HG03039 (cell line): ENCODE data around the gene GSC.

Source experiments
- ATAC-seq: cut with Tn5 transposase; IDR thresholded peaks from one replicate; pipeline ENCODE4 v1.9.1; 2021; ENCODE audit warnings: mild to moderate bottlenecking, moderate library complexity; ENCODE audit not compliant: unreplicated experiment

GSC gene

GRCh38 chr14:94772548-94772947, 2.6 kb upstream of the GSC start:
- no peak for ATAC-seq

- no peak for ATAC-seq
Observed at GRCh38 chr14:94771906-94772490, 2.1 kb upstream of the GSC start.

- no peak for ATAC-seq
Observed at GRCh38 chr14:94771158-94771905, 1.4 kb upstream of the GSC start.

- ATAC-seq: no peak
Observed at GRCh38 chr14:94770815-94771157, 873 bp upstream of the GSC start.

- ATAC-seq: no peak
Observed at GRCh38 chr14:94770251-94770749, 387 bp upstream of the GSC start.

GRCh38 chr14:94768521-94769390, 1.2 kb downstream of the GSC start:
- ATAC-seq: no peak

GRCh38 chr14:94768141-94768520, 1.8 kb downstream of the GSC start:
- ATAC-seq: no peak

- ATAC-seq: no peak
Observed at GRCh38 chr14:94767321-94767878, 2.5 kb downstream of the GSC start.

- ATAC-seq: no peak
Observed at GRCh38 chr14:94764573-94764972, 5.3 kb downstream of the GSC start.

GRCh38 chr14:94762431-94762830, 7.5 kb downstream of the GSC start:
- ATAC-seq: no peak

- ATAC-seq: no peak
Observed at GRCh38 chr14:94761997-94762377, 7.9 kb downstream of the GSC start.

GRCh38 chr14:94761348-94761996, 8.4 kb downstream of the GSC start:
- ATAC-seq: no peak

- no peak for ATAC-seq
Observed at GRCh38 chr14:94756310-94756882, 13.5 kb downstream of the GSC start.

- no peak for ATAC-seq
Observed at GRCh38 chr14:94754391-94754942, 15.4 kb downstream of the GSC start.

- ATAC-seq: no peak
Observed at GRCh38 chr14:94752591-94753436, 17.1 kb downstream of the GSC start.

GRCh38 chr14:94751956-94752355, 18.0 kb downstream of the GSC start:
- ATAC-seq: no peak

GRCh38 chr14:94751321-94751720, 18.6 kb downstream of the GSC start:
- ATAC-seq: no peak

- ATAC-seq: no peak
Observed at GRCh38 chr14:94750371-94750770, 19.5 kb downstream of the GSC start.

- no peak for ATAC-seq
Observed at GRCh38 chr14:94748667-94749347, 21.1 kb downstream of the GSC start.
